NCI-H2227 treated with DMSO at 0.1 percent for 48 hours (cell line): ENCODE measurements around the gene MED15.

Source experiments
- DNase-seq: peaks from one replicate; lab custom pipeline; 2025; lab: John Stamatoyannopoulos, UW

Gene MED15

GRCh38 chr22:20626811-20627210 lies 119.4 kb downstream of the MED15 start:
- no peak for DNase-seq

- DNase-seq: no peak
These were observed 120.0 kb downstream of the MED15 start for GRCh38 chr22:20627432-20627831.

GRCh38 chr22:20628081-20628939 lies 120.9 kb downstream of the MED15 start:
- no peak for DNase-seq

- DNase-seq: no peak
These were observed 122.0 kb downstream of the MED15 start for GRCh38 chr22:20629401-20629800.

- no peak for DNase-seq
These were observed 123.6 kb downstream of the MED15 start for GRCh38 chr22:20630873-20631617.

GRCh38 chr22:20632082-20632481 lies 124.7 kb downstream of the MED15 start:
- no peak for DNase-seq

GRCh38 chr22:20632518-20632917 lies 125.1 kb downstream of the MED15 start:
- no peak for DNase-seq

- DNase-seq: no peak
These were observed 127.3 kb downstream of the MED15 start for GRCh38 chr22:20634560-20635226.

GRCh38 chr22:20635227-20635591 lies 127.8 kb downstream of the MED15 start:
- no peak for DNase-seq

GRCh38 chr22:20636075-20636812 lies 128.8 kb downstream of the MED15 start:
- DNase-seq: no peak

- no peak for DNase-seq
These were observed 129.5 kb downstream of the MED15 start for GRCh38 chr22:20636945-20637344.
